OCI-LY7 (cell line): Measurements from ENCODE around the gene GABPB2. TPM values are rescaled to one million over a fixed set of nuclear protein-coding genes. Genes with fewer than 3 reads are reported as not detected.

Experiments used
- BruUV-seq: library from RNA; stranded (reverse); fragments of 400-500 nt; replicated peaks from 2 replicates; lab custom pipeline; 2021; lab: Mats Ljungman, UMichigan
- CTCF ChIA-PET: fragments of 300-600 bp; sonication (Branson Sonifier 250); formaldehyde crosslinking; loops from one replicate; lab custom pipeline; 2022; ENCODE audit warnings: antibody characterized with exemption; ENCODE audit not compliant: unreplicated experiment; lab: Charles Lee
- POLR2A ChIA-PET: fragments of 300-600 bp; sonication (Branson Sonifier 250); formaldehyde crosslinking; loops from one replicate; lab custom pipeline; 2022; ENCODE audit warnings: antibody characterized with exemption; lab: Charles Lee
- DNase-seq: peaks from one replicate; pipeline ENCODE4 v3.0.0-alpha.2; 2015; ENCODE audit warnings: low spot score
- H2AFZ ChIP-seq: fragments of 200-600 bp; sonication (generic), shearing (Covaris generic); 2 replicates; pipeline ENCODE4 v1.6.1; 2014; ENCODE audit warnings: mild to moderate bottlenecking, antibody characterized with exemption, low read length, moderate library complexity
- H3K27ac ChIP-seq: fragments of 200-600 bp; sonication (generic); 2 replicates; pipeline ENCODE4 v1.5.1; 2014; ENCODE audit warnings: mixed run types, low read depth, mild to moderate bottlenecking, moderate library complexity, low read length, inconsistent platforms; ENCODE audit not compliant: poor library complexity, severe bottlenecking
- H3K36me3 ChIP-seq: fragments of 200-600 bp; sonication (generic); 2 replicates; pipeline ENCODE4 v1.6.1; 2014; ENCODE audit warnings: mild to moderate bottlenecking, antibody characterized with exemption, low read length, moderate library complexity, mixed read lengths; ENCODE audit not compliant: insufficient read depth
- H3K4me1 ChIP-seq: fragments of 200-600 bp; sonication (generic); 2 replicates; pipeline ENCODE4 v1.5.1; 2014; ENCODE audit warnings: mild to moderate bottlenecking, low read length; ENCODE audit not compliant: insufficient read depth, poor library complexity, severe bottlenecking
- H3K4me2 ChIP-seq: fragments of 200-600 bp; sonication (generic); 2 replicates; pipeline ENCODE4 v1.6.1; 2014; ENCODE audit warnings: mild to moderate bottlenecking, low read length
- H3K4me3 ChIP-seq: fragments of 200-600 bp; sonication (generic); 2 replicates; pipeline ENCODE4 v1.5.1; 2014; ENCODE audit warnings: mild to moderate bottlenecking, low read depth, low read length; ENCODE audit not compliant: poor library complexity, severe bottlenecking
- H3K79me2 ChIP-seq: fragments of 200-600 bp; sonication (generic); 2 replicates; pipeline ENCODE4 v1.6.1; 2016; ENCODE audit warnings: low read depth, mild to moderate bottlenecking, low read length, moderate library complexity, mixed read lengths; ENCODE audit not compliant: insufficient read depth
- H3K9me2 ChIP-seq: fragments of 200-600 bp; sonication (generic); 2 replicates; pipeline ENCODE4 v1.6.1; 2016; ENCODE audit warnings: mild to moderate bottlenecking, low read length, mixed read lengths; ENCODE audit not compliant: insufficient read depth
- H3K9me3 ChIP-seq: fragments of 200-600 bp; sonication (generic); 2 replicates; pipeline ENCODE4 v1.6.1; 2014; ENCODE audit warnings: mild to moderate bottlenecking, mixed run types, low read length, mixed read lengths
- H4K20me1 ChIP-seq: fragments of 200-600 bp; sonication (generic); 2 replicates; pipeline ENCODE4 v1.6.1; 2014; ENCODE audit warnings: mild to moderate bottlenecking, antibody characterized with exemption, low read length, moderate library complexity, mixed read lengths; ENCODE audit not compliant: insufficient read depth
- EZH2phosphoT487 ChIP-seq: fragments of 200-600 bp; sonication (generic); IDR thresholded peaks from 2 replicates; pipeline ENCODE4 v1.6.1; 2018; ENCODE audit warnings: low read depth, borderline replicate concordance, mild to moderate bottlenecking, mixed run types, antibody characterized with exemption, low read length, moderate library complexity, mixed read lengths
- intact Hi-C: fragments of 100-400 bp; cut with micrococcal nuclease; formaldehyde crosslinking; loops from one replicate; pipeline ENCODE4 v1.10.0; 2022; ENCODE audit not compliant: unreplicated experiment
- total RNA-seq, 2 experiments: library from RNA; depleted of rRNA in 1 of 2; stranded (reverse); fragments of >200 nt in 1 of 2; shearing (Covaris generic) in 1 of 2; gene quantifications; 2 replicates each; pipeline ENCODE4 v1.2.3, GENCODE V29; 2014 to 2022
- TF ChIP-seq, protein P1 (sequence below): fragments of 200-600 bp; sonication (generic); conservative IDR thresholded peaks from 2 replicates; pipeline ENCODE4 v1.5.1; 2014; ENCODE audit warnings: mild to moderate bottlenecking, antibody characterized with exemption, low read length, moderate library complexity, mixed read lengths

Gene GABPB2
- total RNA-seq, 2 experiments from 2014 or later, result 17.2 to 20.0 TPM

- TF ChIP-seq, protein P1, sequence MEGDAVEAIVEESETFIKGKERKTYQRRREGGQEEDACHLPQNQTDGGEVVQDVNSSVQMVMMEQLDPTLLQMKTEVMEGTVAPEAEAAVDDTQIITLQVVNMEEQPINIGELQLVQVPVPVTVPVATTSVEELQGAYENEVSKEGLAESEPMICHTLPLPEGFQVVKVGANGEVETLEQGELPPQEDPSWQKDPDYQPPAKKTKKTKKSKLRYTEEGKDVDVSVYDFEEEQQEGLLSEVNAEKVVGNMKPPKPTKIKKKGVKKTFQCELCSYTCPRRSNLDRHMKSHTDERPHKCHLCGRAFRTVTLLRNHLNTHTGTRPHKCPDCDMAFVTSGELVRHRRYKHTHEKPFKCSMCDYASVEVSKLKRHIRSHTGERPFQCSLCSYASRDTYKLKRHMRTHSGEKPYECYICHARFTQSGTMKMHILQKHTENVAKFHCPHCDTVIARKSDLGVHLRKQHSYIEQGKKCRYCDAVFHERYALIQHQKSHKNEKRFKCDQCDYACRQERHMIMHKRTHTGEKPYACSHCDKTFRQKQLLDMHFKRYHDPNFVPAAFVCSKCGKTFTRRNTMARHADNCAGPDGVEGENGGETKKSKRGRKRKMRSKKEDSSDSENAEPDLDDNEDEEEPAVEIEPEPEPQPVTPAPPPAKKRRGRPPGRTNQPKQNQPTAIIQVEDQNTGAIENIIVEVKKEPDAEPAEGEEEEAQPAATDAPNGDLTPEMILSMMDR, result no peak
- TF ChIP-seq EZH2phosphoT487, result no peak
- H3K9me3 ChIP-seq, result no peaks in the 10 kb centered on the region
- H3K9me2 ChIP-seq, result no peaks in the 10 kb centered on the region
- no peak overlapping the region for H3K4me2 ChIP-seq
- POLR2A ChIA-PET, result interaction anchor here (0.6 to 1.1 kb wide), 2 partner anchors 30 to 177 kb away, joined by 3 to 8 read pairs; no protein-coding TSS in a partner anchor
- no peak overlapping the region for H3K27ac ChIP-seq
- no TSS peak for BruUV-seq
- no peaks in the 10 kb centered on the region for H4K20me1 ChIP-seq
- no peak overlapping the region for H3K4me3 ChIP-seq
- H3K79me2 ChIP-seq, result no peaks in the 10 kb centered on the region
- no peak for DNase-seq
- CTCF ChIA-PET, result interaction anchor here (1.6 kb wide), 1 partner anchor 59 kb away, joined by 7 read pairs; the partner anchor contains the start of gene TNFAIP8L2
- intact Hi-C loops, result loop anchor here (5.0 kb wide), 1 partner anchor 244 kb away; no protein-coding TSS in a partner anchor
- H3K36me3 ChIP-seq, result no peaks in the 10 kb centered on the region
- H2AFZ ChIP-seq, result no peak overlapping the region
- no peaks in the 10 kb centered on the region for H3K4me1 ChIP-seq
Observed at GRCh38 chr1:151098126-151098525, 27.6 kb downstream of the GABPB2 start.

DNA sequence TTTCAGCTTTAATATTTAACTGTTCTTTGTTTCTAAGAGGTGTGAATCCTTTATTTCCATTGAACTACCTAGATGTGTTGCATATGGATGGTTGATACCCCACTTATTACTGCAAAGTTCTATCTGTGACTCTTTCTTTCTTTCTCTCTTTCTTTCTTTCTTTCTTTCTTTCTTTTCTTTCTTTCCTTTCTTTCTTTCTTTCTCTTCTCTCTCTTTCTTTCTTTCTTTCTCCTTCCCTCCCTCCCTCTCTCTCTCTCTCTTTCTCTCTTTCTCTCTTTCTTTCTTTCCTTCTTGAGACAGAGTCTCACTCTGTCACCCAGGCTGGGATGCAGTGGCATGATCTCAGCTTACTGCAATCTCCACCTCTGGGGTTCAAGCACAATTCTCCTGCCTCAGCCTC, 34.1 kb downstream of the GABPB2 start:
- no peak overlapping the region for H2AFZ ChIP-seq
- POLR2A ChIA-PET, result interaction anchor here (0.6 kb wide), 1 partner anchor 256 kb away, joined by 3 read pairs; no protein-coding TSS in a partner anchor

GRCh38 chr1:151106894-151107293, 36.3 kb downstream of the GABPB2 start:
- no peak for DNase-seq
- Histone ChIP-seq H3K36me3 (peaks cover 5% of the 10 kb centered on the region; the same call in 1 of the 2 replicates), H3K4me3 (no peak overlapping the region), H3K4me2 (no peak overlapping the region), H4K20me1 (no peaks in the 10 kb centered on the region), H3K9me2 (no peaks in the 10 kb centered on the region), H3K9me3 (no peaks in the 10 kb centered on the region), H3K79me2 (no peaks in the 10 kb centered on the region), H3K27ac (no peak overlapping the region), H2AFZ (no peak overlapping the region), H3K4me1 (no peaks in the 10 kb centered on the region)
- intact Hi-C loops, result no loop called here
- BruUV-seq, result no TSS peak
- ChIA-PET POLR2A (no interaction called here), CTCF (no interaction called here)
- no peak for TF ChIP-seq EZH2phosphoT487
- TF ChIP-seq, protein P1, result no peak

More for the DNA sequence above, 34.1 kb downstream of the GABPB2 start:
- no peaks in the 10 kb centered on the region for H3K79me2 ChIP-seq
- no TSS peak for BruUV-seq
- TF ChIP-seq, protein P1, result no peak
- no peak for TF ChIP-seq EZH2phosphoT487
- intact Hi-C loops, result no loop called here
- H3K4me2 ChIP-seq, result no peak overlapping the region
- H3K4me1 ChIP-seq, result no peaks in the 10 kb centered on the region
- DNase-seq, result no peak
- no peak overlapping the region for H3K27ac ChIP-seq
- no peaks in the 10 kb centered on the region for H3K9me3 ChIP-seq
- no peaks in the 10 kb centered on the region for H3K9me2 ChIP-seq
- no peaks in the 10 kb centered on the region for H4K20me1 ChIP-seq
- H3K4me3 ChIP-seq, result no peak overlapping the region
- H3K36me3 ChIP-seq, result no peaks in the 10 kb centered on the region
- CTCF ChIA-PET, result no interaction called here
